T-helper 2 cell (primary cell): Measurements from ENCODE around the gene NFILZ.
"Not testable (repeated sequence)": the region's sequence is repeated elsewhere in the genome, so short reads cannot be mapped to it uniquely, and the experiment has no call there.

Experiments
- DNase-seq, 5 experiments: peaks; one replicate each; pipeline versions ENCODE4 v3.0.0 to v3.0.0-alpha.2; 2012 to 2022

The NFILZ gene

DNA sequence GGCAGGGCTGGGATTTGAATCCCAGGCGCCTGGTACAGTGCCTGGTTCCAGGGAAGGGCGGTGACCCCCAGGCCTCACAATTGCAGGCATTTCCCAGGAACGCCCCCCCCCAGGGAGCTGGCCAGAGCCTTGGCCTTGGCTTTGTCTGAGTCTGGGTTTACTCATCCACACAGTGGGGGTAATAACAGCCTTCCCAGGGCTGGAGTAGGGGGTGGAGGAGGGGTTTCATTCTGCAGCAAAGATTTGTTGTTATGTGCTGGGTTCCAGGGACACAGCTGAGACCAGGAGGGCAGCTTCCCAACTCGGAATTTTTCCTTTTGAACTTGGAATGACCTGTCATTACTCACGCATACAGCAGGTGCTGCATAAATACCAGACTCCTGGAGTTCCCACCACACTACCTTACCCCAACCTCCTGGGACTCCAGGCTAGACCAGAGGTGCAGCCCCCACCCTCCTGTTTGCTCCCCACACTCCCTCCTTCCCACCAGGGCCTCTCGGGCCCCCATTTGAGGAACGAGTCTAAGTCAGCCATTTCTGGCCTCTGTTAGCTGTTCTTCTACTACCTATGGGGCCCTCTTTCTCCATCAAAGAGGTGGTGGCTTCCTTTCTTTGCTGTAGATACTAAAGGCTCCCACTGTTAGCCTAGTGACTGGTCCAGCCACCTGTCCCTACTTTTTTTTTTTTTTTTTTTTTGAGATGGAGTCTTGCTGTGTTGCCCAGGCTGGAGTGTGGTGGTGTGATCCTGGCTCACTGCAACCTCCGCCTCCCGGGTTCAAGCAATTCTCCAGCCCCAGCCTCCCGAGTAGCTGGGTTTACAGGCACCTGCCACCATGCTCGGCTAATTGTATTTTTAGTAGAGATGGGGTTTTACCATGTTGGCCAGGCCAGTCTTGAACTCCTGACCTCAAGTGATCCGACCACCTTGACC, 18.3 kb upstream of the NFILZ start:
- no peak for DNase-seq

DNA sequence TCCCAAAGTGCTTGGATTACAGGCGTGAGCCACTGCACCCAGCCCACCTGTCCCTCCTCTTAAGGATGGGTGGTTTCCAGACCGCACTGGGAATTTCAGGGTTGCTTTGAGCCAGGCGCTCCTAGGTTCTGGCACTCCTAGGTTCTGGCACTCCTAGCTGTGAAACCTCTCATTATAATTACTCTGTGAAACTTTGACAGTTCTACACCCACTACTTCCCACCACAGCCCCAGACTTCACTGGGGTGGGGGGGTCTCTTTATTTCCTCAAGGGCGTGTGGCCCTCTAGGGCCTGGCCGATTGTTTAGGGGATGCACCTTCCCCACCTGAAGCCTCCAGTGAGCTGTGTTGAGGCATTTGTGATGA, 17.6 kb upstream of the NFILZ start:
- peak in 1 of 5 experiments; percentile 43 for DNase-seq

DNA sequence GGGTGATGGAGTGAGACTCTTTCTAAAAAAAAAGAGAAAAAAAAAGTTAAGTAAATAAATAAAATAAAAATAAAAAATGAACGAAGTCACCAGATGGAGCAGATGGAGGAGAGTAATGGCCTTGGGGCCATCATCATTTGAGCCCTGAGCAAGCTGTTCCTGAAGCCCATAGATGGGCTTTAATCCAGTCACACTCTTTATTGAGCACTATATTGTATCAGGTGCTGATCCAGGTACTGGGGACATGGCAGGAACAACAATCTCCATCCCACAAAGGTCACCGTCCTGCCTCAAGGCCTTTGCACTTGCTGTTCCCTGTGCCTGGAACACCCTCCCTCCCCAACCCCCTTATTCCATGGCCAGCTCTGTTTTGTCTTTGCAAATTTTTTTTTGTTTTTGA, 16.0 kb upstream of the NFILZ start:
- no peak for DNase-seq

GRCh38 chr19:8615024-8615423, 15.4 kb upstream of the NFILZ start:
- DNase-seq = no peak

DNA sequence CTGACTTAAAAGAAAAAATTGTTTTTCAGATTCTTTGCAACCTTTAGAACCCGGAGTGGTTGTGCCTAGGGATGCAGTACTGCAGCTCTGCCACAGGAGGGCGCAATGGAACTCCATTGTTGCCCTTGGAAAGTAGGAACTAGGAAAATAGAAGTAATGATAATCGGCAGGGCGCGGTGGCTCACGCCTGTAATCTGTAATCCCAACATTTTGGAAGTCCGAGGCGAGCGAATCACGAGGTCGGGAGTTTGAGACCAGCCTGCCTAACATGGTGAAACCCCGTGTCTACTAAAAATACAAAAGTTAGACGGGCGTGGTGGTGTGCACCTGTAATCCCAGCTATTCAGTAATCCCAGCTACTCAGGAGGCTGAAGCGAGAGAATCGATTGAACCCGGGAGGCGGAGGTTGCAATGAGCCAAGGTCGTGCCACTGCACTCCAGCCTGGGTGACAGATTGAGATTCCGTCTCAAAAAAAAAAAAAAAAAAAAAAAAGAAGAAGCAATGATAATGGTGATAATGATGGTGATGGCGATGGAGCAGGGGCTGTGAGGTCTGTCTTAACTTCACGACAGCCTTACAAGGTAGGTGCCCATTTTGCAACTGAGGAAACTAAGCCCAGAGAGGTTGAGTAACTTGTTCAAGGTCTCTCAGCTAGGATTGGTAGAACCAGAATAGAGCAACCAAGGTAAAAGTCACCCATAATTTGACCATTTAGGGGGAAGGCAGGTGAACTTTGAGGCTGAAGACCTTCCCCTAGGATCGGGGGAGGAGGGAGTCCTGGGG, 14.4 kb upstream of the NFILZ start:
- peak; percentile 26 to 46 (median 42) for DNase-seq

- no peak for DNase-seq
Measured at GRCh38 chr19:8616861-8617260, 13.6 kb upstream of the NFILZ start.

- not testable (repeated sequence) for DNase-seq
Measured at GRCh38 chr19:8617325-8617724, 13.1 kb upstream of the NFILZ start.

DNA sequence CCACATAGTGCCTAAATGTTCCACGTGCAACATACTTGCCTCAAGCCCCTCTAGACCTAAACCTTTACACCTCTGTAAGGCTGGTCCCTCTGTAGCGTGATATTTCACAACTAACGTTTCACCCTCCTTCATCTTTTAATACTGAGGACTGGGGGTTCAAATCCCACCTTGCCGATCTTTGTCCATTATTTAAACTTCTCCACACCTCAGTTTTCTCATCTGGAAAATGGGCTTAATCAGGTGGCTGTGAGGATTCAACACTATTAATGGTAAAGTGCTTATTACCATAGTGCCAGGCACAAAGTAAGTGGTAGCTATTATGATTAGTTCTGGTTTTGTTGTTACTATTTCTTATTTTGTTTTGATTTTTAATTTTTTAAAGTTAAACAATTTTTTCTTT, 12.4 kb upstream of the NFILZ start:
- no peak for DNase-seq

DNA sequence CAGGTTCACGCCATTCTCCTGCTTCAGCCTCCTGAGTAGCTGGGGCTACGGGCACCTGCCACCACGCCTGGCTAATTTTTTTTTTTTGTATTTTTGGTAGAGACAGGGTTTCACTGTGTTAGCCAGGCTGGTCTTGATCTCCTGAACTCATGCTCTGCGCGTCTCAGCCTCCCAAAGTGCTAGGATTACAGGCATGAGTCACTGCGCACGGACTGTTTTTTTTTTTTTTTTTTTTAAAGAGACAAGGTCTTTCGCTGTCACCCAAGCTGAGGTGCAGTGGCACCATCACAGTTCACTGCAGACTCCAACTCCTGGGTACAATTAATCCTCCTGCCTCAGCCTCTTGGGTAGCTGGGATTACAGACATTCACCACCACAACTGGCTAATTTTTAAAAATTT, 11.7 kb upstream of the NFILZ start:
- DNase-seq = no peak

- DNase-seq = not testable (repeated sequence)
Measured at GRCh38 chr19:8622886-8623285, 7.5 kb upstream of the NFILZ start.

- DNase-seq = no peak
Measured at GRCh38 chr19:8626842-8627241, 3.6 kb upstream of the NFILZ start.

DNA sequence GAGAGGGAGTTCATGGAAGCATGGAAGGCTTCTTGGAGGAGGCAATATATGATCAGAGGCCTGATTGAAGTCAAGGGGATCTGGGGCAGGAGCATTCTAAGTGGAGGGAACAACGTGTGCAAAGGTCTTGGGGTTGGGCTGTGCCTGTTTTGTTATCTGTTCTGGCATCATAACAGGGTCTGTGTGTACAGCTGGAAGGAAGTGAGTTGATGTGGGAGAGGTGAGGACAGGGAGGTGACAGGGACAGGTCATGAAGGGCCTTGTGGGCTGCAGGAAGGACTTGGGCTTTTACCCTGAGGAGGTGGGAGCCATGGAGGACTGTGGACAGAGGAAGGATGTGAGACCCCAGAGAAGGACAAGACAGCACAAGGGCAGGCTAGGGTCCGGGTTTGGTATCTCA, 1.2 kb upstream of the NFILZ start:
- no peak for DNase-seq

GRCh38 chr19:8630796-8631424, 477 bp downstream of the NFILZ start:
- no peak for DNase-seq

GRCh38 chr19:8631425-8631819, 989 bp downstream of the NFILZ start:
- DNase-seq = no peak

GRCh38 chr19:8635422-8635821, 5.0 kb downstream of the NFILZ start:
- no peak for DNase-seq

DNA sequence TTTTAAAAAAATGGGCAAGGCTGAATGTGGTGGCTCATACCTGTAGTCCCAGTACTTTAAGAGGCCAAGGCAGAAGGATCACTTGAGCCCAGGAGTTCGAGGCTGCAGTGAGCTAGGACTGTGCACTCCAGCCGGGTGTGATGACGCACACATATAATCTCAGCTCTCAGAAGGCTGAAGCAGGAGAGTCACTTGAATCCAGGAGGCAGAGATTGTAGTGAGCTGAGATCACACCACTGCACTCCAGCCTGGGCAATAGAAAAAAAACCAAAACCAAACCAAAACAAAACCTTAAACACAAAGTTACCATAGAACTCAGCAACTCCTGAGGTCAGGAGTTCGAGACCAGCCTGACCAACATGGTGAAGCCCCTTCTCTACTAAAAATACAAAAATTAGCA, 6.6 kb downstream of the NFILZ start:
- DNase-seq = not testable (repeated sequence)

GRCh38 chr19:8638078-8638619, 7.7 kb downstream of the NFILZ start:
- DNase-seq = peak in 1 of 5 experiments; percentile 25

DNA sequence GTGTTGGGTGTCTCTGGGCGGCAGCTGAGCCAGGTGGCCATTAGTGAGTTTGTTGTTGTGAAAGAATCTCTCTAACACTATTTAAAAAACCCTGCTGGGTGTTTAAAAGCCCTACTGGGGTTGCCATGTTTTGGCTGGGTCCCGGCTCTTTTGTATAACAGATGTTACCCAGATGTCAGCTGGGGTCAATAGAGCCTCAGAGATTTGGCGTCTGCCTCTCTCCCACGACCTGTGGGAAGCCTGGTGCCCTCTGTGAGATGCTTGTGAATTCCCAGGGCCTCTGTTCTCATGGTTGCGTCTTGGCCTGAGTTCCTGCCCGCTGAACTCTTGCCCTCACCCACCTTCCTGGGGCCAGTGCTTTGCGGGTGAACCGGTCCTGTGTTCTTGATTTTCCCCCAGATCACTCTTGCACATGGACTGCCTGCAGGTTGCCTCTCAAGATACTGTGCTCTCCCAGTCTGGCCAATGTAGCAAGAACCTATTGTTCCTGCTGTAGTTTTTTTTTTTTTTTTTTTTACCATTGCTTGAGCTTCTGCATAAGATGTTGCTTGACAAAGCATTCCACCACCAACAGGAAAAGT, 9.5 kb downstream of the NFILZ start:
- DNase-seq = no peak

- DNase-seq = no peak
Measured at GRCh38 chr19:8640402-8641004, 10.1 kb downstream of the NFILZ start.

GRCh38 chr19:8641221-8641907, 10.9 kb downstream of the NFILZ start:
- no peak for DNase-seq

- DNase-seq = peak in 1 of 5 experiments; percentile 59
Measured at GRCh38 chr19:8641908-8642547, 11.6 kb downstream of the NFILZ start.
